Gastroesophageal sphincter (tissue), 4 donors: ENCODE data around the gene DCP1B. TPM values are rescaled to one million over a fixed set of nuclear protein-coding genes. Genes with fewer than 3 reads are reported as not detected.
A peak's percentile ranks its signal among the peaks of the same experiment; 100 is the strongest.

Experiments used
- ATAC-seq: fragments of 150-250 bp; one replicate; pipeline ENCODE4 v1.9.1; 2016; ENCODE audit warnings: mild to moderate bottlenecking, moderate library complexity
- H3K27ac ChIP-seq, 4 donors: fragments of 200-600 bp; sonication (generic) in 3 of 4; 1 replicate in 3 of 4; 2 replicates in 1 of 4; pipeline ENCODE4 v1.5.1; 2016 to 2019
- H3K27me3 ChIP-seq: fragments of 200-600 bp; sonication (generic); one replicate; pipeline ENCODE4 v1.5.1; 2019
- H3K36me3 ChIP-seq, 2 donors: fragments of 200-600 bp; sonication (generic); one replicate each; pipeline ENCODE4 v1.5.1; 2019; ENCODE audit warnings: control low read depth in 1 of 2
- H3K4me1 ChIP-seq, 3 donors: fragments of 200-600 bp; sonication (generic); 1 replicate in 2 of 3; 2 replicates in 1 of 3; pipeline ENCODE4 v1.5.1; 2016 to 2019; ENCODE audit warnings: control low read depth in 2 of 3
- H3K4me3 ChIP-seq, 2 donors: fragments of 200-600 bp; sonication (generic); one replicate each; pipeline ENCODE4 v1.5.1; 2019; ENCODE audit warnings: mild to moderate bottlenecking in 1 of 2, moderate library complexity in 1 of 2
- H3K9me3 ChIP-seq, 3 donors: fragments of 200-600 bp; sonication (generic); one replicate each; pipeline ENCODE4 v1.5.1; 2017 to 2019; ENCODE audit warnings: control low read depth in 2 of 3
- EP300 ChIP-seq: sonication (generic); formaldehyde crosslinking; IDR thresholded peaks from one replicate; pipeline ENCODE4 v1.6.1; 2017; ENCODE audit warnings: antibody characterized with exemption, mild to moderate bottlenecking
- POLR2A ChIP-seq, 2 donors: fragments of 450-650 bp; IDR thresholded peaks; one replicate each; pipeline ENCODE4 v1.6.1; 2017; ENCODE audit warnings: antibody characterized with exemption in 2 of 2, mild to moderate bottlenecking in 2 of 2, moderate library complexity in 1 of 2
- POLR2AphosphoS5 ChIP-seq: sonication (generic); formaldehyde crosslinking; IDR thresholded peaks from one replicate; pipeline ENCODE4 v1.6.1; 2017; ENCODE audit warnings: antibody characterized with exemption
- WGBS, 2 donors: methylation state at CpG; one replicate each; pipeline ENCODE4 v1.1.5; 2018; ENCODE audit warnings: low coverage in 1 of 2; 5-methylcytosine and 5-hydroxymethylcytosine counted together
- total RNA-seq, 4 donors: library from RNA; depleted of rRNA; stranded (reverse); fragments of >200 nt; gene quantifications; one replicate each; pipeline ENCODE4 v1.1.0, GENCODE V29; 2016
- TF ChIP-seq, protein P1 (sequence below), 4 experiments: fragments of 200-600 bp in 2 of 4; fragments of 450-650 bp in 2 of 4; sonication (generic) in 1 of 4; IDR thresholded peaks; one replicate each; pipeline ENCODE4 v1.5.1; 2017 to 2019; ENCODE audit warnings: antibody characterized with exemption in 4 of 4, mild to moderate bottlenecking in 2 of 4, moderate library complexity in 2 of 4

Gene DCP1B
- total RNA-seq, 4 donors from 2014 or later, result 26.1 to 30.4 (median 27.9) TPM

GRCh38 chr12:2013086-2013485, 8.8 kb upstream of the DCP1B start:
- ATAC-seq, result no peak
- H3K4me3 ChIP-seq, result no peak overlapping the region
- H3K36me3 ChIP-seq, result no peaks in the 10 kb centered on the region
- H3K9me3 ChIP-seq, result no peaks in the 10 kb centered on the region
- H3K4me1 ChIP-seq, result peaks cover 5 to 42% (median 7%) of the 10 kb centered on the region in 3 donors
- no peaks in the 10 kb centered on the region for H3K27me3 ChIP-seq
- WGBS, 2 donors, result 53% methylated on average over 3 of the region's 3 CpGs
- H3K27ac ChIP-seq, result peak overlapping the region in 3 of 4 donors; percentile 35 to 76 (median 51)
- TF ChIP-seq POLR2AphosphoS5, result no peak
- TF ChIP-seq, protein P1, sequence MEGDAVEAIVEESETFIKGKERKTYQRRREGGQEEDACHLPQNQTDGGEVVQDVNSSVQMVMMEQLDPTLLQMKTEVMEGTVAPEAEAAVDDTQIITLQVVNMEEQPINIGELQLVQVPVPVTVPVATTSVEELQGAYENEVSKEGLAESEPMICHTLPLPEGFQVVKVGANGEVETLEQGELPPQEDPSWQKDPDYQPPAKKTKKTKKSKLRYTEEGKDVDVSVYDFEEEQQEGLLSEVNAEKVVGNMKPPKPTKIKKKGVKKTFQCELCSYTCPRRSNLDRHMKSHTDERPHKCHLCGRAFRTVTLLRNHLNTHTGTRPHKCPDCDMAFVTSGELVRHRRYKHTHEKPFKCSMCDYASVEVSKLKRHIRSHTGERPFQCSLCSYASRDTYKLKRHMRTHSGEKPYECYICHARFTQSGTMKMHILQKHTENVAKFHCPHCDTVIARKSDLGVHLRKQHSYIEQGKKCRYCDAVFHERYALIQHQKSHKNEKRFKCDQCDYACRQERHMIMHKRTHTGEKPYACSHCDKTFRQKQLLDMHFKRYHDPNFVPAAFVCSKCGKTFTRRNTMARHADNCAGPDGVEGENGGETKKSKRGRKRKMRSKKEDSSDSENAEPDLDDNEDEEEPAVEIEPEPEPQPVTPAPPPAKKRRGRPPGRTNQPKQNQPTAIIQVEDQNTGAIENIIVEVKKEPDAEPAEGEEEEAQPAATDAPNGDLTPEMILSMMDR (IDR thresholded peaks at IDR 0.05), result no peak
- no peak for TF ChIP-seq POLR2A (IDR thresholded peaks at IDR 0.05)
- TF ChIP-seq EP300, result no peak

GRCh38 chr12:2011643-2012607, 7.7 kb upstream of the DCP1B start:
- no peak for ATAC-seq
- WGBS, 2 donors, result 65 to 67% methylated on average over 7 of the region's 7 CpGs
- Histone ChIP-seq H3K9me3 (no peaks in the 10 kb centered on the region), H3K36me3 (no peaks in the 10 kb centered on the region), H3K4me3 (no peak overlapping the region), H3K27ac (peak overlapping the region in 3 of 4 donors; percentile 6 to 35 (median 13)), H3K4me1 (peaks cover 5 to 42% (median 7%) of the 10 kb centered on the region in 3 donors), H3K27me3 (no peaks in the 10 kb centered on the region)
- TF ChIP-seq, protein P1 (IDR thresholded peaks at IDR 0.05), result no peak
- TF ChIP-seq EP300, result no peak
- TF ChIP-seq POLR2A (IDR thresholded peaks at IDR 0.05), result no peak
- no peak for TF ChIP-seq POLR2AphosphoS5

DNA sequence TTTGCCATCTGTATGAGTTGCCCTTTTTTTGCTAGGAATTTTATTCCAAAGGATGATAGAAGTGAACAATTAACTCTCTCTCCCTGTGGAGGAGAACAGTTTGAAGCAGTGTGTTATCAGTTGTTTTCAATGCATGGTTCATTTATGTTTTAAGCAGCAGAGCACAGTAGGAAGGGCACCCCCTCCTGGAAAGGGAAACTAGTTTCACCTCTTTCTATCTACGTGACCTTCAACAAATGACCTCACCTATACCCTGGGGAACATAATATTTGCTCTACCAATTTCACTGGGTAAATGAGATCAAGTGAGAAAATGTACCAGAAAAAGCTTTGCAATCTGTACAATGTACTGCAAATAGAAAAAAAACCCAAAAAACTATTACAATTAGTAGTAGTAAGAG, 5.4 kb upstream of the DCP1B start:
- 44 to 65% methylated on average over 1 of the region's 1 CpG for WGBS, 2 donors
- no peaks in the 10 kb centered on the region for H3K36me3 ChIP-seq
- no peak for ATAC-seq
- H3K4me1 ChIP-seq, result peaks cover 5 to 45% (median 7%) of the 10 kb centered on the region in 3 donors
- TF ChIP-seq POLR2AphosphoS5 (no peak), POLR2A (IDR thresholded peaks at IDR 0.05) (no peak), EP300 (no peak)
- TF ChIP-seq, protein P1 (IDR thresholded peaks at IDR 0.05), result no peak
- H3K9me3 ChIP-seq, result no peaks in the 10 kb centered on the region
- no peaks in the 10 kb centered on the region for H3K27me3 ChIP-seq
- no peak overlapping the region for H3K4me3 ChIP-seq
- H3K27ac ChIP-seq, result peak overlapping the region in 3 of 4 donors; percentile 28 to 54 (median 51)

DNA sequence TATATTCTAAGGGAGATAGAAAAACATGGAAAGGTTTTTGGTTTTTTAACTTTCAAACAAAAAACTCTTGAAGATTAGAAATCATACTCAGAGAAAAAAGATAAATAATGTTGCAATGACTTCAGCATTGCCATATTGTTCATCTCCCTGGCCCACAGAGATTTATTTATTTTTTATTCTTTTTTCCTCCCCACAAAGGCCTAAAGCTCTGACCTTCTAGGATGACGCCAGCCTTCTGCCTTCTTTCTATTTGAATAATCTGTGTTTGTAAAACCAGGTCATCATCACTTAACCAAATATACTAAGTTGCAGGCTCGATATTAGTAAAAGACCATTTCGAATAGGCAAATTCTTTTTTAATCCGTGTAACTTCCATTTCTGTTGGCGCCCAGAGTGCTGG, 4.4 kb upstream of the DCP1B start:
- WGBS, 2 donors, result 32 to 40% methylated on average over 5 of the region's 5 CpGs
- no peaks in the 10 kb centered on the region for H3K36me3 ChIP-seq
- peak overlapping the region in 3 of 4 donors; percentile 45 to 54 (median 51) for H3K27ac ChIP-seq
- H3K27me3 ChIP-seq, result no peaks in the 10 kb centered on the region
- ATAC-seq, result no peak
- TF ChIP-seq EP300 (no peak), POLR2AphosphoS5 (no peak), POLR2A (IDR thresholded peaks at IDR 0.05) (no peak)
- TF ChIP-seq, protein P1 (IDR thresholded peaks at IDR 0.05), result no peak
- H3K4me3 ChIP-seq, result no peak overlapping the region
- H3K9me3 ChIP-seq, result no peaks in the 10 kb centered on the region
- peaks cover 0 to 38% (median 2%) of the 10 kb centered on the region in 3 donors for H3K4me1 ChIP-seq
